ENCODE data around the gene TRAPPC11.

Gene TRAPPC11

DNA sequence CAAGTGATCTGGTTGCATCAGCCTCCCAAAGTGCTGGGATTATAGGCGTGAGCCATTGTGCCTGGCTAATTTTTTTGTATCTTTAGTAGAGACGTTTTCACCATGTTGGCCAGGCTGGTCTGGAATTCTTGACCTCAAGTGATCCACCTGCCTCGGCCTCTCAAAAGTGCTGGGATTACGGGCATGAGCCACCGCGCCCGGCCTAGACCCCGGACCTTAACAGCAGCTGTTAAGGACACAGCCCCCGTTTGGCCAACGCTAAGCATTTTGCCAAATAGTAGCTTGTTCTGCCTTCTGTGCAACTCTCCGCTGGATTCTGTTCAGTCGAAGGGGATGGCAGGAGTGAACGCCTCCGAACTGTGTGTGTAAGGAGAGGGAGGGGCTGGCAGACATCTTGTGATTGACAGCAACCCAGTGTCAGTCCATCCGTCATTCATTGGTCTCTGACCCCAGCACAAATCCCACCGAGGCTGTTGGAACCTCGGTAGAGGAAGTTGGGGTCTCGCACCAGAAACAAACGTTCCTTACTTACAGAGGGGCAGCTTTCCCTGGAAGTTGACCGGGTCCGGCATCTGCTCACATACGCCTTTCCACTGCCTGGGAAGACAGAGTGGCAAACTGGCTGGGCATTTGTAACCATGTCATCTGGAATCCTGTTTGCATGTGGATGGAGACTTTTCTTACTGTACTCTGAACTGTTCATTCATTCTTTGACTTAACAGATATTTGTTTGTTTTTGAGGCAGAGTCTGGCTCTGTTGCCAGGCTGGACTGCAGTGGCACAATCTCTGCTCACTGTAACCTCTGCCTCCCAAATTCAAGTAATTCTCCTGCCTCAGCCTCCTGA is 69.4 kb downstream of the TRAPPC11 start:
- peaks cover 5% of the 10 kb centered on the region for H3F3A ChIP-seq (ENCODE audit: insufficient read depth)
- H3K36me3 ChIP-seq (ENCODE audit: low read length) = no peaks in the 10 kb centered on the region
- H4K20me1 ChIP-seq (ENCODE audit: low read depth, low read length) = no peaks in the 10 kb centered on the region
- H3K9me3 ChIP-seq (ENCODE audit: insufficient read depth, low read length) = peaks cover 9% of the 10 kb centered on the region; the same call in 1 of the 2 replicates
- no peak overlapping the region for H3K4me3 ChIP-seq (ENCODE audit: insufficient read depth, low read length, poor library complexity, severe bottlenecking)
- H2AFZ ChIP-seq (ENCODE audit: low read depth, low read length, severe bottlenecking) = no peak overlapping the region
- H3K9me2 ChIP-seq (replicated peaks; ENCODE audit: insufficient read depth, low read length) = no peaks in the 10 kb centered on the region
- no peak for TF ChIP-seq EZH2phosphoT487 (conservative IDR thresholded peaks at IDR 0.05; ENCODE audit: low read length)
- TF ChIP-seq, protein P1, sequence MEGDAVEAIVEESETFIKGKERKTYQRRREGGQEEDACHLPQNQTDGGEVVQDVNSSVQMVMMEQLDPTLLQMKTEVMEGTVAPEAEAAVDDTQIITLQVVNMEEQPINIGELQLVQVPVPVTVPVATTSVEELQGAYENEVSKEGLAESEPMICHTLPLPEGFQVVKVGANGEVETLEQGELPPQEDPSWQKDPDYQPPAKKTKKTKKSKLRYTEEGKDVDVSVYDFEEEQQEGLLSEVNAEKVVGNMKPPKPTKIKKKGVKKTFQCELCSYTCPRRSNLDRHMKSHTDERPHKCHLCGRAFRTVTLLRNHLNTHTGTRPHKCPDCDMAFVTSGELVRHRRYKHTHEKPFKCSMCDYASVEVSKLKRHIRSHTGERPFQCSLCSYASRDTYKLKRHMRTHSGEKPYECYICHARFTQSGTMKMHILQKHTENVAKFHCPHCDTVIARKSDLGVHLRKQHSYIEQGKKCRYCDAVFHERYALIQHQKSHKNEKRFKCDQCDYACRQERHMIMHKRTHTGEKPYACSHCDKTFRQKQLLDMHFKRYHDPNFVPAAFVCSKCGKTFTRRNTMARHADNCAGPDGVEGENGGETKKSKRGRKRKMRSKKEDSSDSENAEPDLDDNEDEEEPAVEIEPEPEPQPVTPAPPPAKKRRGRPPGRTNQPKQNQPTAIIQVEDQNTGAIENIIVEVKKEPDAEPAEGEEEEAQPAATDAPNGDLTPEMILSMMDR (IDR thresholded peaks at IDR 0.05; ENCODE audit: insufficient read depth, low read length, poor library complexity, severe bottlenecking) = no peak
- H3K27ac ChIP-seq (ENCODE audit: low read depth, low read length) = no peak overlapping the region
- no peaks in the 10 kb centered on the region for H3K27me3 ChIP-seq (ENCODE audit: low read length)
- no peak overlapping the region for H3K9ac ChIP-seq (ENCODE audit: low read length)
- H3K4me2 ChIP-seq (ENCODE audit: low read depth, low read length, poor library complexity, severe bottlenecking) = no peak overlapping the region
- no peaks in the 10 kb centered on the region for H3K79me2 ChIP-seq (ENCODE audit: insufficient read depth, low read length)

DNA sequence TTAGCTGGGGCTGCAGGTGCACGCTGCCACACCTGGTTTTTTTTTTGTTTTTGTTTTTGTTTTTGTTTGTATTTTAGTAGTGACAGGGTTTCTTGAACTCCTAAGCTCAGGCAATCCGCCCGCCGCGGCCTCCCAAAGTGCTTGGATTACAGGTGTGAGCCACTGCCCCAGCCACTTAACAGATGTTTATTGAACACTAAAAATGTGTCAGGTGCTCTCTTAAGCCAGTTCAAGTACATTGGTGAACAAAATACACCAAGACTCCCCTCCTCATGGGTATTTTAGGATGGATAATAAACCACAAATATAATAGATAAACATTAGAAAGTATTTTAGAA is 69.9 kb downstream of the TRAPPC11 start:
- no peaks in the 10 kb centered on the region for H4K20me1 ChIP-seq (ENCODE audit: low read depth, low read length)
- no peak overlapping the region for H3K4me2 ChIP-seq (ENCODE audit: low read depth, low read length, poor library complexity, severe bottlenecking)
- H3K9ac ChIP-seq (ENCODE audit: low read length) = no peak overlapping the region
- H3K27ac ChIP-seq (ENCODE audit: low read depth, low read length) = no peak overlapping the region
- H3K4me3 ChIP-seq (ENCODE audit: insufficient read depth, low read length, poor library complexity, severe bottlenecking) = no peak overlapping the region
- TF ChIP-seq EZH2phosphoT487 (conservative IDR thresholded peaks at IDR 0.05; ENCODE audit: low read length) = no peak
- TF ChIP-seq, protein P1 (IDR thresholded peaks at IDR 0.05; ENCODE audit: insufficient read depth, low read length, poor library complexity, severe bottlenecking) = no peak
- no peaks in the 10 kb centered on the region for H3K27me3 ChIP-seq (ENCODE audit: low read length)
- H3K79me2 ChIP-seq (ENCODE audit: insufficient read depth, low read length) = no peaks in the 10 kb centered on the region
- H2AFZ ChIP-seq (ENCODE audit: low read depth, low read length, severe bottlenecking) = no peak overlapping the region
- H3K9me3 ChIP-seq (ENCODE audit: insufficient read depth, low read length) = peaks cover 5% of the 10 kb centered on the region; the same call in 1 of the 2 replicates
- no peaks in the 10 kb centered on the region for H3F3A ChIP-seq (ENCODE audit: insufficient read depth)
- H3K36me3 ChIP-seq (ENCODE audit: low read length) = no peaks in the 10 kb centered on the region
- H3K9me2 ChIP-seq (replicated peaks; ENCODE audit: insufficient read depth, low read length) = no peaks in the 10 kb centered on the region

DNA sequence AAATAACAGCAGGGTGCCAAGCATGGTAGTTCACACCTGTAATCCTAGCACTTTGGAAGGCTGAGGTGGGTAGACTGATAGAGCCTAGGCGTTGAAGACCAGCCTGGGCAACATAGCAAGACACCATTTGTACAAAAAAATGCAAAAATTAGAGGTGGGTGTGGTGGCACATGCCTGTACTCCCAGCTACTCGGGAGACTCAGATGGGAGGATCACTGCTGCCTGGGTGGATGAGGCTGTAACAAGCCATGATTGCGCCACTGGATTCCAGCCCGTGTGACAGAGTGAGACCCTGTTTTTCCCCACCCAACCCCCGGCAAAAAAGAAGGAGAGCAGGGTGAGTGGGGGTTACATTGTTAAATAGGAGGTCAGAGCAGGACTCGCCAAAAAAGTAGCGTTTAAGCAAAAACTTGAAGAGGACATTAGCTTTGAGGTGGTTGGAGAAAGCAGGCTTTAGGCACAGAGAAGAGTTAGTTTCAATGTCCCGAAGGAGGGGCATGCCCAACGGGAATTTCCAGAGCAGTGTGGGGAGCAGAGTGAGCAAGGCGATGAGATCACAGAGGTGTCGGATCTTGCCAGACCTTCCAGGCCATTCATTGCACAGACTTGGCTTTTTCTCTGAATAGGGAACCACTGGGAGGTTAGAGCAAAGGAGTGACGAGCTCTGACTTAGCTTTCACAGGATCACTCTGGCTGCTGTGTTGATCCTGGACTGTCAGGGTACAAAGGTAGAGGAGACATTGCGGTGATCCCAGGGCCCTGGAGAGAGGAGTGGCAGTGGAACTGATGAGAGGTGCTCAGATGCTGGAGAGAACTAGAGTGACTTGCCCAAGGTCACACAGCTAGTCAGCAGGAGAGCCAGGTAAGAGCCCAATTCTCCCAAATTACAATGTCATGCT is 70.6 kb downstream of the TRAPPC11 start:
- no peaks in the 10 kb centered on the region for H3K27me3 ChIP-seq (ENCODE audit: low read length)
- no peak overlapping the region for H2AFZ ChIP-seq (ENCODE audit: low read depth, low read length, severe bottlenecking)

More for the DNA sequence above, 70.6 kb downstream of the TRAPPC11 start:
- H3K27ac ChIP-seq (ENCODE audit: low read depth, low read length) = no peak overlapping the region
- H3K36me3 ChIP-seq (ENCODE audit: low read length) = no peaks in the 10 kb centered on the region
- H3F3A ChIP-seq (ENCODE audit: insufficient read depth) = no peaks in the 10 kb centered on the region
- no peaks in the 10 kb centered on the region for H3K79me2 ChIP-seq (ENCODE audit: insufficient read depth, low read length)
- TF ChIP-seq, protein P1 (IDR thresholded peaks at IDR 0.05; ENCODE audit: insufficient read depth, low read length, poor library complexity, severe bottlenecking) = no peak
- no peak for TF ChIP-seq EZH2phosphoT487 (conservative IDR thresholded peaks at IDR 0.05; ENCODE audit: low read length)
- H3K4me2 ChIP-seq (ENCODE audit: low read depth, low read length, poor library complexity, severe bottlenecking) = no peak overlapping the region
- no peaks in the 10 kb centered on the region for H3K9me2 ChIP-seq (replicated peaks; ENCODE audit: insufficient read depth, low read length)
- H4K20me1 ChIP-seq (ENCODE audit: low read depth, low read length) = no peaks in the 10 kb centered on the region
- H3K9ac ChIP-seq (ENCODE audit: low read length) = no peak overlapping the region
- H3K4me3 ChIP-seq (ENCODE audit: insufficient read depth, low read length, poor library complexity, severe bottlenecking) = no peak overlapping the region
- peaks cover 3% of the 10 kb centered on the region; the same call in 1 of the 2 replicates for H3K9me3 ChIP-seq (ENCODE audit: insufficient read depth, low read length)

Measured in SU-DHL-6 (cell line).